ENCODE results near the gene SCD5. TPM values are rescaled to one million over a fixed set of nuclear protein-coding genes. Genes with fewer than 3 reads are reported as not detected.

Gene SCD5
- total and polyA plus RNA-seq, 9 of the 15 experiments (the other 6 are each of a cell fraction or from before 2014, with no cell fraction given) = 0.01 to 0.20 (median 0.03) TPM; not detected in 5

DNA sequence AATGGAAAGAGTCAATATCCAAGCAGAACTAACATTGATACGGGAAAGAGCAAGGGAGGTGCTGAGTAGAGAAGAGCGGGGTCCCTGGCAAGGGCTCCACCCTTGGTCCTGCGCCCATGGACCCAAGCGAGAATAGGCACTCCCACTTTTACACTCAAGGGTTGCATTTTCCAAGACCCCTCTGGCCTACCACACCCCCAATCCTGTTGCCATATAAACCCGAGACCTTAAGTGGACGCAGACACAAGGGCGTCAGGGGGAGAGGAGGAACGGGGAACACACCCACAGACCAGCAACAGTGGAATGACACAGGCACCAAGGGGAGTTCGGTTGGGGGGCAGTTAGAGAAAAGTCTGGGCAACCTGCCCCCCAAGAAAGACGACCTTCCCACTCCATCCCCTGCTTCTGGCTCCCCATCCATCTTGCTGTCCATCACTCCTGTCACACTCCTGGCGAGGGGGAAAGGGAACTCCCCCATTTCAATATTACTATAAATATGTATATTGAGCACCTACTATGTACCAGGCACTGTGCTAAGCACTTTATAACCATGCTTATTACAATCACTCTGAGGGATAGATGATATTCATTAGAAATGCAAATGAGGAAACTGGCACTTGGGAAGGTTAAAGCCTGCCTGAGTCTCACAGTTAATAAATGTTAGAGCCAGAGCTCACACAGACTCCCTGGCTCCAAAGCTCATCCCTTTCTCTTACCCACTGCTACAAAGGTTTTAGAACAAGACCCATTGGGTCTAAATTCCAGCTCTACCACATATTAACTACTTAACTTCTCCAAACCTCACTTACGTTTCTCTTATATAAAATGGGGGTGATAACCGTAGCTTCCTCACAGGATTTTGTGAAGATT lies 51.7 kb downstream of the SCD5 start (continued):
- TF ChIP-seq RBFOX2 (IDR thresholded peaks at IDR 0.05; ENCODE audit: low read depth, low read length) (peak; percentile 70), TOE1 (IDR thresholded peaks at IDR 0.05; ENCODE audit: borderline replicate concordance) (no peak), TOE1 (CRISPR knock-in tag; IDR thresholded peaks at IDR 0.05; ENCODE audit: borderline replicate concordance, low read depth) (no peak), IRF1 (CRISPR knock-in tag; IDR thresholded peaks at IDR 0.05; ENCODE audit: borderline replicate concordance) (no peak), PML (IDR thresholded peaks at IDR 0.05; ENCODE audit: low read length) (peak; percentile 93), REST (IDR thresholded peaks at IDR 0.05; ENCODE audit: borderline replicate concordance) (no peak), REST (CRISPR knock-in tag; IDR thresholded peaks at IDR 0.05; ENCODE audit: low read depth) (no peak), POLR2G (IDR thresholded peaks at IDR 0.05; ENCODE audit: low read depth, low read length) (peak; percentile 57), ZBED1 (IDR thresholded peaks at IDR 0.05) (peak; percentile 71; the same call in 1 of the 2 replicates), SNIP1 (IDR thresholded peaks at IDR 0.05; ENCODE audit: low read depth) (no peak), SUPT5H (IDR thresholded peaks at IDR 0.05) (peak; percentile 41; the same call in 1 of the 2 replicates), GTF2A2 (tag; IDR thresholded peaks at IDR 0.05) (peak; percentile 69; the same call in 1 of the 2 replicates), RBM15 (IDR thresholded peaks at IDR 0.05; ENCODE audit: insufficient read depth, low read length) (no peak), ZNF263 (CRISPR knock-in tag; IDR thresholded peaks at IDR 0.05; ENCODE audit: borderline replicate concordance) (no peak), TAF1 (IDR thresholded peaks at IDR 0.05; ENCODE audit: control insufficient read depth, extremely low read depth, insufficient read depth, low read length, severe bottlenecking) (no peak)
- TF ChIP-seq, protein P1, sequence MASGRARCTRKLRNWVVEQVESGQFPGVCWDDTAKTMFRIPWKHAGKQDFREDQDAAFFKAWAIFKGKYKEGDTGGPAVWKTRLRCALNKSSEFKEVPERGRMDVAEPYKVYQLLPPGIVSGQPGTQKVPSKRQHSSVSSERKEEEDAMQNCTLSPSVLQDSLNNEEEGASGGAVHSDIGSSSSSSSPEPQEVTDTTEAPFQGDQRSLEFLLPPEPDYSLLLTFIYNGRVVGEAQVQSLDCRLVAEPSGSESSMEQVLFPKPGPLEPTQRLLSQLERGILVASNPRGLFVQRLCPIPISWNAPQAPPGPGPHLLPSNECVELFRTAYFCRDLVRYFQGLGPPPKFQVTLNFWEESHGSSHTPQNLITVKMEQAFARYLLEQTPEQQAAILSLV (tag; IDR thresholded peaks at IDR 0.05) = no peak
